PC-9 (cell line): ENCODE measurements around the gene EML6.

Experiments
- EZH2 ChIP-seq: fragments of 200-600 bp; sonication (generic); IDR thresholded peaks from 2 replicates; pipeline ENCODE4 v1.8.0; 2017; ENCODE audit warnings: antibody characterized with exemption, low read depth
- TF ChIP-seq, protein P1 (sequence below): fragments of 200-600 bp; sonication (generic); conservative IDR thresholded peaks from 2 replicates; pipeline ENCODE4 v1.6.1; 2017; ENCODE audit warnings: mixed run types, antibody characterized with exemption, mild to moderate bottlenecking, moderate library complexity

DNA sequence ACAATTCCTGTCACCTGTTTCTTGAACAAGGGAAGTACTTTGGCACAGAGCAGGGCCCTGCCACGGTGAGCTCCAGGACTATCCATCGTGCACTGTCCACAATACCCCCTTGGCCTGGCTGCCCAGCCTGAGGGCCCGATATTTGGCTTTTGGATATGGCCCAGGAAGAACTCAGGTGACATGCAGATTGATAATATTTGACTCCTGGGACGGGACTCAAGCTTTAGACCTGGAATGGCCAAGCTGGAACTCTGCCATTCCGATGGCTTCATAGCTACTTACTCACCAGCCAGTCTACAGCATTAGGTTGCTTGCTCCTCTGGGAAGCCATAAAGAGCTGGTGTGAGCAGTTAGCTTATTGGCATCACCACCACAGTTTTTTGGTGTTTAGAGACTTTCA is 26.6 kb downstream of the EML6 start:
- TF ChIP-seq, protein P1, sequence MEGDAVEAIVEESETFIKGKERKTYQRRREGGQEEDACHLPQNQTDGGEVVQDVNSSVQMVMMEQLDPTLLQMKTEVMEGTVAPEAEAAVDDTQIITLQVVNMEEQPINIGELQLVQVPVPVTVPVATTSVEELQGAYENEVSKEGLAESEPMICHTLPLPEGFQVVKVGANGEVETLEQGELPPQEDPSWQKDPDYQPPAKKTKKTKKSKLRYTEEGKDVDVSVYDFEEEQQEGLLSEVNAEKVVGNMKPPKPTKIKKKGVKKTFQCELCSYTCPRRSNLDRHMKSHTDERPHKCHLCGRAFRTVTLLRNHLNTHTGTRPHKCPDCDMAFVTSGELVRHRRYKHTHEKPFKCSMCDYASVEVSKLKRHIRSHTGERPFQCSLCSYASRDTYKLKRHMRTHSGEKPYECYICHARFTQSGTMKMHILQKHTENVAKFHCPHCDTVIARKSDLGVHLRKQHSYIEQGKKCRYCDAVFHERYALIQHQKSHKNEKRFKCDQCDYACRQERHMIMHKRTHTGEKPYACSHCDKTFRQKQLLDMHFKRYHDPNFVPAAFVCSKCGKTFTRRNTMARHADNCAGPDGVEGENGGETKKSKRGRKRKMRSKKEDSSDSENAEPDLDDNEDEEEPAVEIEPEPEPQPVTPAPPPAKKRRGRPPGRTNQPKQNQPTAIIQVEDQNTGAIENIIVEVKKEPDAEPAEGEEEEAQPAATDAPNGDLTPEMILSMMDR = no peak
- no peak for TF ChIP-seq EZH2
